GM23338 (cell line): ENCODE measurements around the gene TM9SF4.
"Not testable (repeated sequence)": the region's sequence is repeated elsewhere in the genome, so short reads cannot be mapped to it uniquely, and the experiment has no call there.

Source experiments
- CREB1 ChIP-seq: fragments of 250-450 bp; sonication (Bioruptor Pico); IDR thresholded peaks from 2 replicates; pipeline ENCODE4 v1.5.0; 2020; ENCODE audit warnings: low read depth, mild to moderate bottlenecking, moderate library complexity
- EZH2 ChIP-seq: fragments of 200-600 bp; sonication (generic); IDR thresholded peaks from one replicate; pipeline ENCODE4 v1.8.0; 2017; ENCODE audit warnings: antibody characterized with exemption, mild to moderate bottlenecking, low read depth; ENCODE audit not compliant: unreplicated experiment
- EZH2phosphoT487 ChIP-seq: fragments of 200-600 bp; sonication (generic); IDR thresholded peaks from one replicate; pipeline ENCODE4 v1.8.1; 2018; ENCODE audit warnings: antibody characterized with exemption; ENCODE audit not compliant: unreplicated experiment
- NANOG ChIP-seq: IDR thresholded peaks from 2 replicates; pipeline ENCODE4 v1.6.1; 2016; ENCODE audit warnings: antibody characterized with exemption, borderline replicate concordance
- POLR2AphosphoS5 ChIP-seq: IDR thresholded peaks from 2 replicates; pipeline ENCODE4 v1.6.1; 2016; ENCODE audit warnings: antibody characterized with exemption, low read depth
- TF ChIP-seq, protein P1 (sequence below), 2 experiments: fragments of 200-600 bp in 1 of 2; sonication (generic) in 1 of 2; conservative IDR thresholded peaks; 2 replicates each; pipeline versions ENCODE4 v1.5.1 to v1.6.1; 2016 to 2017; ENCODE audit warnings: antibody characterized with exemption in 2 of 2, low read depth in 2 of 2, mild to moderate bottlenecking in 2 of 2, moderate library complexity in 1 of 2
- TF ChIP-seq, protein P2 (sequence below): fragments of 250-450 bp; sonication (Bioruptor Pico); IDR thresholded peaks from 2 replicates; pipeline ENCODE4 v1.5.0; 2020; ENCODE audit warnings: mild to moderate bottlenecking, moderate library complexity

DNA sequence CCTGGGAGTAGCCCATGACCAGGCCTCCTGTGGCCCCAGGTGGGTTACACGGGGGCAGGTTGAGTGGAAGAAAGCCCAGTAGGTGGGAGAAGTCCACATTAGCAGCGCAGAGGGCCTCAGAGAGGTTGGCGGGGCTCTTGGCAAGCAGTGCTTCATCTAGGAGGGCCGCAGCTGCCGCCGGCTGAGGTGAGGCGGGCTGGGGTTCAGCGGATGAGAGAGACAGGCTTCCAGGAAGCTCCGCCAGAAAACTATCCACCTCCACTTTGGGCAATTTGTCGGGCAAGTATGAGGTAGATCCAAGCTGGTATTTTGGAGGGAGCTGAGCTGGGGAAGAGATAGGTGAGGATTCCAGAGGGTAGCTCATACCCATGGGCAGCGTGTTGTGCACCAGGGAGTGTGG is 87.1 kb downstream of the TM9SF4 start:
- TF ChIP-seq, protein P1, sequence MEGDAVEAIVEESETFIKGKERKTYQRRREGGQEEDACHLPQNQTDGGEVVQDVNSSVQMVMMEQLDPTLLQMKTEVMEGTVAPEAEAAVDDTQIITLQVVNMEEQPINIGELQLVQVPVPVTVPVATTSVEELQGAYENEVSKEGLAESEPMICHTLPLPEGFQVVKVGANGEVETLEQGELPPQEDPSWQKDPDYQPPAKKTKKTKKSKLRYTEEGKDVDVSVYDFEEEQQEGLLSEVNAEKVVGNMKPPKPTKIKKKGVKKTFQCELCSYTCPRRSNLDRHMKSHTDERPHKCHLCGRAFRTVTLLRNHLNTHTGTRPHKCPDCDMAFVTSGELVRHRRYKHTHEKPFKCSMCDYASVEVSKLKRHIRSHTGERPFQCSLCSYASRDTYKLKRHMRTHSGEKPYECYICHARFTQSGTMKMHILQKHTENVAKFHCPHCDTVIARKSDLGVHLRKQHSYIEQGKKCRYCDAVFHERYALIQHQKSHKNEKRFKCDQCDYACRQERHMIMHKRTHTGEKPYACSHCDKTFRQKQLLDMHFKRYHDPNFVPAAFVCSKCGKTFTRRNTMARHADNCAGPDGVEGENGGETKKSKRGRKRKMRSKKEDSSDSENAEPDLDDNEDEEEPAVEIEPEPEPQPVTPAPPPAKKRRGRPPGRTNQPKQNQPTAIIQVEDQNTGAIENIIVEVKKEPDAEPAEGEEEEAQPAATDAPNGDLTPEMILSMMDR (conservative IDR thresholded peaks at IDR 0.05; ENCODE audit: low read depth in 2 of 2), result not testable (repeated sequence)
- not testable (repeated sequence) for TF ChIP-seq POLR2AphosphoS5; CREB1 (CRISPR knock-in tag); NANOG; EZH2; EZH2phosphoT487
- TF ChIP-seq, protein P2, sequence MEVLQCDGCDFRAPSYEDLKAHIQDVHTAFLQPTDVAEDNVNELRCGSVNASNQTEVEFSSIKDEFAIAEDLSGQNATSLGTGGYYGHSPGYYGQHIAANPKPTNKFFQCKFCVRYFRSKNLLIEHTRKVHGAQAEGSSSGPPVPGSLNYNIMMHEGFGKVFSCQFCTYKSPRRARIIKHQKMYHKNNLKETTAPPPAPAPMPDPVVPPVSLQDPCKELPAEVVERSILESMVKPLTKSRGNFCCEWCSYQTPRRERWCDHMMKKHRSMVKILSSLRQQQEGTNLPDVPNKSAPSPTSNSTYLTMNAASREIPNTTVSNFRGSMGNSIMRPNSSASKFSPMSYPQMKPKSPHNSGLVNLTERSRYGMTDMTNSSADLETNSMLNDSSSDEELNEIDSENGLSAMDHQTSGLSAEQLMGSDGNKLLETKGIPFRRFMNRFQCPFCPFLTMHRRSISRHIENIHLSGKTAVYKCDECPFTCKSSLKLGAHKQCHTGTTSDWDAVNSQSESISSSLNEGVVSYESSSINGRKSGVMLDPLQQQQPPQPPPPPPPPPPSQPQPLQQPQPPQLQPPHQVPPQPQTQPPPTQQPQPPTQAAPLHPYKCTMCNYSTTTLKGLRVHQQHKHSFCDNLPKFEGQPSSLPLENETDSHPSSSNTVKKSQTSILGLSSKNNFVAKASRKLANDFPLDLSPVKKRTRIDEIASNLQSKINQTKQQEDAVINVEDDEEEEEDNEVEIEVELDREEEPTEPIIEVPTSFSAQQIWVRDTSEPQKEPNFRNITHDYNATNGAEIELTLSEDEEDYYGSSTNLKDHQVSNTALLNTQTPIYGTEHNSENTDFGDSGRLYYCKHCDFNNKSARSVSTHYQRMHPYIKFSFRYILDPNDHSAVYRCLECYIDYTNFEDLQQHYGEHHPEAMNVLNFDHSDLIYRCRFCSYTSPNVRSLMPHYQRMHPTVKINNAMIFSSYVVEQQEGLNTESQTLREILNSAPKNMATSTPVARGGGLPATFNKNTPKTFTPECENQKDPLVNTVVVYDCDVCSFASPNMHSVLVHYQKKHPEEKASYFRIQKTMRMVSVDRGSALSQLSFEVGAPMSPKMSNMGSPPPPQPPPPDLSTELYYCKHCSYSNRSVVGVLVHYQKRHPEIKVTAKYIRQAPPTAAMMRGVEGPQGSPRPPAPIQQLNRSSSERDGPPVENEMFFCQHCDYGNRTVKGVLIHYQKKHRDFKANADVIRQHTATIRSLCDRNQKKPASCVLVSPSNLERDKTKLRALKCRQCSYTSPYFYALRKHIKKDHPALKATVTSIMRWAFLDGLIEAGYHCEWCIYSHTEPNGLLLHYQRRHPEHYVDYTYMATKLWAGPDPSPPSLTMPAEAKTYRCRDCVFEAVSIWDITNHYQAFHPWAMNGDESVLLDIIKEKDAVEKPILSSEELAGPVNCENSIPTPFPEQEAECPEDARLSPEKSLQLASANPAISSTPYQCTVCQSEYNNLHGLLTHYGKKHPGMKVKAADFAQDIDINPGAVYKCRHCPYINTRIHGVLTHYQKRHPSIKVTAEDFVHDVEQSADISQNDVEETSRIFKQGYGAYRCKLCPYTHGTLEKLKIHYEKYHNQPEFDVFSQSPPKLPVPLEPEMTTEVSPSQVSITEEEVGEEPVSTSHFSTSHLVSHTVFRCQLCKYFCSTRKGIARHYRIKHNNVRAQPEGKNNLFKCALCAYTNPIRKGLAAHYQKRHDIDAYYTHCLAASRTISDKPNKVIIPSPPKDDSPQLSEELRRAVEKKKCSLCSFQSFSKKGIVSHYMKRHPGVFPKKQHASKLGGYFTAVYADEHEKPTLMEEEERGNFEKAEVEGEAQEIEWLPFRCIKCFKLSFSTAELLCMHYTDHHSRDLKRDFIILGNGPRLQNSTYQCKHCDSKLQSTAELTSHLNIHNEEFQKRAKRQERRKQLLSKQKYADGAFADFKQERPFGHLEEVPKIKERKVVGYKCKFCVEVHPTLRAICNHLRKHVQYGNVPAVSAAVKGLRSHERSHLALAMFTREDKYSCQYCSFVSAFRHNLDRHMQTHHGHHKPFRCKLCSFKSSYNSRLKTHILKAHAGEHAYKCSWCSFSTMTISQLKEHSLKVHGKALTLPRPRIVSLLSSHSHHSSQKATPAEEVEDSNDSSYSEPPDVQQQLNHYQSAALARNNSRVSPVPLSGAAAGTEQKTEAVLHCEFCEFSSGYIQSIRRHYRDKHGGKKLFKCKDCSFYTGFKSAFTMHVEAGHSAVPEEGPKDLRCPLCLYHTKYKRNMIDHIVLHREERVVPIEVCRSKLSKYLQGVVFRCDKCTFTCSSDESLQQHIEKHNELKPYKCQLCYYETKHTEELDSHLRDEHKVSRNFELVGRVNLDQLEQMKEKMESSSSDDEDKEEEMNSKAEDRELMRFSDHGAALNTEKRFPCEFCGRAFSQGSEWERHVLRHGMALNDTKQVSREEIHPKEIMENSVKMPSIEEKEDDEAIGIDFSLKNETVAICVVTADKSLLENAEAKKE (CRISPR knock-in tag), result not testable (repeated sequence)
